CD4-positive, alpha-beta T cell (primary cell): ENCODE data around the gene SLC13A1. TPM values are rescaled to one million over a fixed set of nuclear protein-coding genes. Genes with fewer than 3 reads are reported as not detected.

Experiments used
- ATAC-seq: fragments of 200-7000 bp; cut with Tn5 transposase; one replicate; pipeline ENCODE4 v1.10.0; 2022; ENCODE audit warnings: mild to moderate bottlenecking; ENCODE audit not compliant: poor library complexity
- CTCF ChIA-PET: fragments of 350-600 bp; sonication (Branson Sonifier 250); formaldehyde crosslinking; loops from one replicate; lab custom pipeline; 2021; ENCODE audit warnings: antibody characterized with exemption, inconsistent platforms; lab: Charles Lee
- POLR2A ChIA-PET: fragments of 350-600 bp; sonication (Branson Sonifier 250); formaldehyde crosslinking; loops from one replicate; lab custom pipeline; 2021; ENCODE audit warnings: antibody characterized with exemption, inconsistent platforms; lab: Charles Lee
- DNase-seq, 14 experiments: peaks; one replicate each; pipeline ENCODE4 v3.0.0-alpha.2; 2013 to 2020; ENCODE audit warnings: mixed read lengths in 2 of 14
- H3K27ac ChIP-seq, 2 donors: one replicate each; pipeline versions ENCODE4 v1.5.1 to v1.7.0; 2013; ENCODE audit warnings: low read length in 2 of 2, low read depth in 1 of 2, mild to moderate bottlenecking in 1 of 2
- H3K27me3 ChIP-seq, 2 experiments: 1 replicate in 1 of 2; 2 replicates in 1 of 2; pipeline versions ENCODE4 v1.6.1 to v1.7.0; 2013; ENCODE audit warnings: low read length in 2 of 2, control low read depth in 1 of 2, mild to moderate bottlenecking in 1 of 2, moderate library complexity in 1 of 2; ENCODE audit not compliant: insufficient read depth in 2 of 2, control insufficient read depth in 1 of 2
- H3K36me3 ChIP-seq: one replicate; pipeline ENCODE4 v1.6.1; 2013; ENCODE audit warnings: low read length, control low read depth; ENCODE audit not compliant: insufficient read depth
- H3K4me1 ChIP-seq: one replicate; pipeline ENCODE4 v1.6.1; 2013; ENCODE audit warnings: low read length, control low read depth; ENCODE audit not compliant: insufficient read depth
- H3K4me3 ChIP-seq: one replicate; pipeline ENCODE4 v1.5.1; 2013; ENCODE audit warnings: mild to moderate bottlenecking, low read length, moderate library complexity
- H3K9me3 ChIP-seq, 2 experiments: 1 replicate in 1 of 2; 2 replicates in 1 of 2; pipeline versions ENCODE4 v1.6.1 to v1.7.0; 2013; ENCODE audit warnings: low read length in 2 of 2, mild to moderate bottlenecking in 2 of 2, control low read depth in 1 of 2, moderate library complexity in 1 of 2; ENCODE audit not compliant: control insufficient read depth in 1 of 2, insufficient read depth in 1 of 2
- H3K27ac Mint-ChIP-seq: one replicate; pipeline ENCODE4 v1.8.0; 2020; ENCODE audit warnings: mixed read lengths
- H3K27me3 Mint-ChIP-seq: one replicate; pipeline ENCODE4 v1.8.0; 2021; ENCODE audit warnings: mixed read lengths
- H3K36me3 Mint-ChIP-seq: one replicate; pipeline ENCODE4 v1.8.0; 2021; ENCODE audit warnings: low read depth, mixed read lengths
- H3K4me1 Mint-ChIP-seq: one replicate; pipeline ENCODE4 v1.8.0; 2021; ENCODE audit warnings: low read depth, mixed read lengths
- H3K4me3 Mint-ChIP-seq: one replicate; pipeline ENCODE4 v1.8.0; 2020; ENCODE audit warnings: mild to moderate bottlenecking, mixed read lengths
- H3K9me3 Mint-ChIP-seq: one replicate; pipeline ENCODE4 v1.8.0; 2020; ENCODE audit warnings: mixed read lengths
- intact Hi-C, 2 experiments: fragments of 100-400 bp; cut with DNase I in 1 of 2; cut with micrococcal nuclease in 1 of 2; formaldehyde crosslinking; loops; one replicate each; pipeline versions ENCODE4 v1.15.1 to v1.9.0; 2023 to 2025; cut with DNase I, micrococcal nuclease
- total RNA-seq, 174 experiments: library from RNA in 2 of 174; stranded (reverse) in 2 of 174; gene quantifications; one replicate each; pipeline ENCODE4 v1.2.3 and lab custom pipeline; 2021 to 2026
- TF ChIP-seq, protein P1 (sequence below): fragments of 200-600 bp; IDR thresholded peaks from one replicate; pipeline ENCODE4 v1.8.0; 2022; ENCODE audit warnings: antibody characterized with exemption, mild to moderate bottlenecking

The SLC13A1 gene
- total RNA-seq, 2 experiments from 2014 or later = not detected

DNA sequence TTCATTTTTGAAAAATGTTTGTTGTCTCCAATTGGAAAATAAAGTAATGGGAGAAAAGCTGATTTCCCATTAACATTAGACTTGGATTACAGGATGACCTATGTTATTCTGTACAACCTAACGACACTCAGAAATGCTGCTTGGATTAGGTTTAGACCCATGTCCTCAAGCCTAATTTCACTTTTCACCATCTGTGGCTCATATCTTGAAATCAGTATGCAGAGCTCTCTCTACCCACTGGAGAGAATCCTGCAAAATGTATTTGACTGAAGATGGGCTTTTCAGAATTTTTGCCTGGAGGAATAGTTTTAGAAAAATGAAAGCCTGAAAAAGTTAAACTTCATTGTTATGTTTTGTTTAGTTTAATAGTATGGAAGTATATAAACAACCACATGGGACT is 63.8 kb downstream of the SLC13A1 start:
- CTCF ChIA-PET = no interaction called here
- TF ChIP-seq, protein P1, sequence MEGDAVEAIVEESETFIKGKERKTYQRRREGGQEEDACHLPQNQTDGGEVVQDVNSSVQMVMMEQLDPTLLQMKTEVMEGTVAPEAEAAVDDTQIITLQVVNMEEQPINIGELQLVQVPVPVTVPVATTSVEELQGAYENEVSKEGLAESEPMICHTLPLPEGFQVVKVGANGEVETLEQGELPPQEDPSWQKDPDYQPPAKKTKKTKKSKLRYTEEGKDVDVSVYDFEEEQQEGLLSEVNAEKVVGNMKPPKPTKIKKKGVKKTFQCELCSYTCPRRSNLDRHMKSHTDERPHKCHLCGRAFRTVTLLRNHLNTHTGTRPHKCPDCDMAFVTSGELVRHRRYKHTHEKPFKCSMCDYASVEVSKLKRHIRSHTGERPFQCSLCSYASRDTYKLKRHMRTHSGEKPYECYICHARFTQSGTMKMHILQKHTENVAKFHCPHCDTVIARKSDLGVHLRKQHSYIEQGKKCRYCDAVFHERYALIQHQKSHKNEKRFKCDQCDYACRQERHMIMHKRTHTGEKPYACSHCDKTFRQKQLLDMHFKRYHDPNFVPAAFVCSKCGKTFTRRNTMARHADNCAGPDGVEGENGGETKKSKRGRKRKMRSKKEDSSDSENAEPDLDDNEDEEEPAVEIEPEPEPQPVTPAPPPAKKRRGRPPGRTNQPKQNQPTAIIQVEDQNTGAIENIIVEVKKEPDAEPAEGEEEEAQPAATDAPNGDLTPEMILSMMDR = no peak
- Histone ChIP-seq H3K4me3 (no peak overlapping the region), H3K27ac (no peak overlapping the region), H3K27me3 (no peaks in the 10 kb centered on the region), H3K36me3 (no peaks in the 10 kb centered on the region), H3K4me1 (no peaks in the 10 kb centered on the region), H3K9me3 (peaks cover 0 to 7% of the 10 kb centered on the region in 2 experiments)
- Mint-ChIP-seq H3K27me3 (no peaks in the 10 kb centered on the region), H3K27ac (no peak overlapping the region), H3K36me3 (no peaks in the 10 kb centered on the region), H3K4me1 (no peaks in the 10 kb centered on the region), H3K4me3 (no peak overlapping the region), H3K9me3 (peaks cover 9% of the 10 kb centered on the region)
- intact Hi-C loops = no loop called here
- DNase-seq (no peak), ATAC-seq (no peak)
- POLR2A ChIA-PET = no interaction called here

DNA sequence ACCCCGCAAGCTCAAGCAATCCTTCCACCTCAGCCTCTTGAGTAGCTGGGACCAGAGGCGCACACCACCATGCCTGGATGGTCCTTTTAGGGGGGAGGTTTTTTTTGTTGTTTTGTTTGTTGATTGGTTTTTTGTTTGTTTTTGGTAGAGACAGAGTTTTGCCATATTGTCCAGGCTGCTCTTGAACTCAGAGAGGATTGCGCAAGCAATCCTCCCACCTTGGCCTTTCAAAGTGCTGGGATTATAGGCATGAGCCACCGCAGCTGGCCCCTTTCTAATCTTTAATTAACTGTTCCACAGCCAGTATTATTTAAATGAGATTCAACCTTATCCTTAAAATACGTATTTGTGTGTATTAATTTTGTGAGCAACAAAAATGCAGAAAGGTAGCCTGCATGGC is 65.8 kb downstream of the SLC13A1 start:
- Mint-ChIP-seq H3K27me3 (no peaks in the 10 kb centered on the region), H3K4me1 (no peaks in the 10 kb centered on the region), H3K9me3 (peaks cover 9% of the 10 kb centered on the region), H3K4me3 (no peak overlapping the region), H3K27ac (no peak overlapping the region), H3K36me3 (no peaks in the 10 kb centered on the region)
- H3K27me3 ChIP-seq = no peaks in the 10 kb centered on the region
- DNase-seq = no peak
- TF ChIP-seq, protein P1 = no peak
- ChIA-PET POLR2A (no interaction called here), CTCF (no interaction called here)
- H3K4me1 ChIP-seq = no peaks in the 10 kb centered on the region
- peaks cover 0 to 7% of the 10 kb centered on the region in 2 experiments for H3K9me3 ChIP-seq
- no peaks in the 10 kb centered on the region for H3K36me3 ChIP-seq
- H3K27ac ChIP-seq = no peak overlapping the region
- intact Hi-C loops = no loop called here
- ATAC-seq = no peak
- H3K4me3 ChIP-seq = no peak overlapping the region

DNA sequence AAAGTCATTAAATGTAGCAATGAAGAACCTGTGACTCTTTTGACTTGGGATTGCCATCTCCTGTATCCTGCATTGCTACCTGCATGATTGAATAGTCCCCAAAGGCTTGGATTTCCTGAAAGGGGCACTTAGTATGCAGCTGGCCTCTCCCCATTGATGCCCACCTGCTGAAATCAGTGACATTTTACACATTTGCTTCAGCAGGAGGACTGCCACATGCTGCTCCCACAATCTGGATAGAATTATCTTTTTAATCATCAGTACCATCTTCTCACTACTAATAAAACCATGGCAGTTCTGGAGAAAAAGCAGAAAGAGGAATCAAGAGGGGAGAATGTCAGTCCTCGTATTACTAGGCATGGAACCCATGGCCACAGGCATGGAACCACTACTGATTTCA is 67.8 kb downstream of the SLC13A1 start:
- ChIA-PET CTCF (no interaction called here), POLR2A (no interaction called here)
- TF ChIP-seq, protein P1 = no peak
- intact Hi-C loops = no loop called here
- no peak for ATAC-seq
- Histone ChIP-seq H3K9me3 (peaks cover 0 to 7% of the 10 kb centered on the region in 2 experiments), H3K36me3 (no peaks in the 10 kb centered on the region), H3K4me3 (no peak overlapping the region), H3K27ac (no peak overlapping the region), H3K27me3 (no peaks in the 10 kb centered on the region), H3K4me1 (no peaks in the 10 kb centered on the region)
- Mint-ChIP-seq H3K4me1 (no peaks in the 10 kb centered on the region), H3K9me3 (peaks cover 7% of the 10 kb centered on the region), H3K4me3 (no peak overlapping the region), H3K27me3 (no peaks in the 10 kb centered on the region), H3K27ac (no peak overlapping the region), H3K36me3 (no peaks in the 10 kb centered on the region)
- no peak for DNase-seq
